HK-2 (cell line): Measurements from ENCODE around the gene CACNA2D2.
A peak's percentile ranks its signal among the peaks of the same experiment; 100 is the strongest.

Experiments
- DNase-seq: peaks from one replicate; pipeline ENCODE4 v3.0.0-alpha.2; 2018; ENCODE audit not compliant: unreplicated experiment

The CACNA2D2 gene

DNA sequence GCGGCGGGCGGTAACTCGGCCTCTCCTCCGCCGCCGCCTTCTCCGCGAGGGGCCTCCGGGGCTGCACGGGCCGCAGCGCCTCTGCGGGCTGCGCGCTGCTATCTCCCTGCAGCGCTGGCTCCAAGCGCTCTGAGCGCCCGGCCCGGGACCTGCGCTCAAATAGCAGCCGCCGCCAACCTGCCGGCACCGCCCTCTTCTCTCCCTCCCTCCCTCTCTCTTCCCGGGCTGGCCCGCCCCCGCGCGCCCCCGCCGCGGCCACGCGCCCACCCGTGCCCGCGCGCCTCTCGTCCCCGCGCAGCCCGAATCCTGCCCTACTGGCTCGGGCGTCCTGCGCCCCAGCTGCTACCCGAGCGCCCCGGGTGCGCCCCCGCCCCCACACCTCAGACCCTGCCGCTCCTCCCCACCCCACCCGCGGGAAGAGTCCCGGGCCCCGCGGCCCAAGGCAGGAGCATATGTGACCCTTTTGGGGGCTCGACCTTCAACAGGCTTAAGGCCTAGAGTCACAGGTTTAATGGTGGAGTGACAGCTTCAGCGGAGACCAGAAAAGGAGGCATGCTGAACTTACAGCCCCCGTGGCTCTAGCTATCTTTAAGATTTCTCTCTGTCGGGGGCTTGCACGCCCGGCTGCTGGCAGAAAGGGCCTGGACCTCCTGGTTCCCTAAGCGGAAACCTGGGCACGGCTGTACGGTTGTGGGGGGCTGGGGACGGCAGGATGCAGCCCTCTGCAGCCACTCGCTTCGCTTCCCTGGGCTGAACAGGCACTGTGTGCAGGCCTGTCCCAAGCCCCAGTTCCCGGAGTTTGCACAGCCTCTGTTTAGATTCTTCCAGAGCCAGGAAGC lies at the start of gene CACNA2D2:
CACNA2D2 (minus strand) TSS at position 131 of the 839 bp plus-strand sequence. CDS start 211 bp downstream, outside the sequence.
- DNase-seq, result no peak

DNA sequence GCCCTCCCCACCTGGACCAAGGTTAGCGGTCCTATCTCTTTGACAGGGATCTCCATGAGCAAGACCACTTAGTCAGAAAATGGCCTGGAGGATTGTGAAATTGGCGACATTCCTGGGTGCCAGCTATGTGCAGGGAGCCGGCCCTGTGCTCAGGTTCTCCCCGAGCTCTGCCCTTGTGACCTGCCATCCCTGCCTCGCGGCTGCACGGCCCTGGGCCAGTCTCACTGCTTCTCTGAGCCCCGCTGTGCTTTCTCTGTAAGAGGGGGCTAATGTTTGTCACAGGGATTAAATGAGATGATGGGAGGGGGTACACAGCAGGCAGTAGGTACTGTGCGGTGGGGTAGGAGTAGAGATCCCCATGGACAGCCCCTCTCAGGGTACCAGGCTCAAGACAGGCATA lies 49.2 kb upstream of the CACNA2D2 start:
- DNase-seq, result no peak

DNA sequence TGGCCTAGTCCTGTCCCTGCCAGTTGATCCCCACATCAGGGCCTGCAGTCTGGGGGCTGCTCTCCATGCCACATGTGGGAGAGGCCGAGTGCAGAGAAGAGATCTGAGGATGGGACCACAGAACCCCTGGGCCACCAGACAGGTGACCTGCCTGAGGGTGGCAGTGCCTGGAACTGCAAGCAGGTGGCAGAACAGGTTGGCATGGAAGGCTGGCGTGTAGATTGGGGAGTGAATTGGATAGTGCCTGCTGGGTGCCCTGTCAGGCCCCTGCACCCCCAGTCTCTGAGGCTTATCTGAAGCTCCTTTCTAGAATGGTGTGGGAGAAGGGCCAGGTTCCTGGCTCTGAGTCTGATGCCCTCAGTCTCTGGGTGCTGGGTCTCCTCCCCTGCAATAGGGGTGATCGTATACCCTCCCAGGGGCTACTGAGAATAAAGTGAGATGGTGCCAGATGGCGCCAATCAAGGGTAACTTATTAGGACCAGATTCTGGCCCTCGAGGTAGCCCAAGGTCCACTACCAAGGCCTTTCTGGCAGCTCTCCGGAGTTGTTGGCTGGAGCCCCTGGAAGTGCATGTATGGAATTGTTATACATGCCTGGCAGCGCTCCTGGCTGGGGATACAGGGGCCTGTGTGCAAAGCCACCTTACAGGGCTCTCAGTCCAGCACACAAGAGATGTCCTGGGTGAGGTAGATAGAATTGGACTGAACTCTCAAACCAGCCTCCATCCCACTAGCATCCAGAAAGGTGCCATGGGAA lies 48.4 kb upstream of the CACNA2D2 start:
- DNase-seq, result no peak

DNA sequence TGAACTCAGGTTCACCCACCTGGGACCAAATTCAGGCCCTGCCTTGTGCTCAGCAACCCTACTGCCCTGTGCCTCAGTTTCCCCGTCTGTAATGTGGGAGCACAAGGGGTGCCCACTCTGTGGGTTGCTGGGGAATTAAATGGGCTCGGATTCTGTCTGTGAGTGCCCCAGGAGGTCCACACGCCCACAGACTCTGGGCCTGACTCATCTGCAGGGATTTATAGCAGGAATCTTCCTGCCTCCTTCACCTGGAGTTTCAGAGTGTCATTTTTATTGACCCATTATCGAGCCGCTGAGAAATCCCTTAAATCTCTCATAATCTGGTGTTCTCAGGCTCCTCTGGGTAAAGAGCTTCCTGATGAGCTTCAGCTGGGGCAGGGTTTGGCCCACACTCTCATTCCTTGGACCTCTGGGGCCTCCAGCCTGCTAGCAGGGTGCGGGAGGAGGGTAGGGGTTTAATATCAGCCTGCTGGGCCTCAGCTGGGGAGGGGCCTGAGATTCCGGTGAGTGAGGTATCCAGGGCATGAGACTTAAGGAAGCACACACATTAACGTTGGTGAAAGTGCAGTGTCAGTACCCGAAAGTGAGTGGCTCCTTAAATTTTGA lies 47.7 kb upstream of the CACNA2D2 start:
- DNase-seq, result no peak

DNA sequence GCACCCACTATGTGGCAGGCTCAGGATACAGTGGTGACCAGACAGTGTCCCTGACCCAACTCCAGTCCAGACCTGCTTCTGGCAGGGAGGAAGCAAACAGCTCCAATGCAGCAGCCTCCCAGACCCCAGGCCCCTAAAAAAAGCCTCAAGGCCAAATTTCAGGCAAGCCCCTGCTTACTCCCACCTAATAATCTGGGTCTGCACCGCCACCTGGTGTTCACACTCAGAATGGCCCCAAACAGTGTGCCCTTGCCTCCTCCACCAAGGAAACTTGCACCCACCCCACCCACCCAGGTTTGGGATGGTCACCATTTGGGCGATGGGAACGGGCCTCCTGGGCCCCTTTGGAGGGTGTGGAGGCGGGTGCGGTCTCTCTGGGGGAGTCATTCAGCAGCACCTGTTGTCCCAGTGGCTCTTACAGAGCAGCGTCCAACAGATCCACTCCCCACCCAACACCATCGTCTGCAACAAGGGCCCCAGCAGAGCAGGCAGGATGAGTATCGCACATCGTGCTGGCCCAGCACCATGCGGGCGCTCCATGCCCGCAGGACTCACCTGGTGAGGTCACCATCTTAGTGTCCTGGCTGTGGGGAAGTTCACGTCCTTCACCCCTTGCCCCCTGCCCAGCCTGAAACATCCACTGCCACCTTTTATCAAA lies 46.8 kb upstream of the CACNA2D2 start:
- peak; percentile 43 for DNase-seq

DNA sequence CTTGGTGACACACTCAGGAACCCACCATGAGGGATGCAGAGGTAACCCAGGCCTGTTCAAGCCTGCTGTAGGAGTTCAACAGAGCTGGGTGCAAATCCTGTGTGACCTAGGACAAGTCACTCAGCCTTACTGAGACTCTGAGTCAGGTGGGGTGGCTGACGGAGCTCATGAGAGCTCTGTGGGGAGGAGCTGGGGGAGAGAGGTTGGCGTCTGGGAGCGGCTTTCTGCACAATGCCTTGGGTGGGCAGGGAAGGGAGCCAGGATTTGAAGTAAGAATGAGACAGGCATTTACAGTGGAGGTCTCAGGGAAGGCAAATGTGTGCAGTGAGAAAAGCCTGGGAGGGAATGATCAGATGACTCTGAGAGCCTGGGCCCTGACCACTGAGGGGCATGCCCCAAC lies 45.8 kb upstream of the CACNA2D2 start:
- no peak for DNase-seq

DNA sequence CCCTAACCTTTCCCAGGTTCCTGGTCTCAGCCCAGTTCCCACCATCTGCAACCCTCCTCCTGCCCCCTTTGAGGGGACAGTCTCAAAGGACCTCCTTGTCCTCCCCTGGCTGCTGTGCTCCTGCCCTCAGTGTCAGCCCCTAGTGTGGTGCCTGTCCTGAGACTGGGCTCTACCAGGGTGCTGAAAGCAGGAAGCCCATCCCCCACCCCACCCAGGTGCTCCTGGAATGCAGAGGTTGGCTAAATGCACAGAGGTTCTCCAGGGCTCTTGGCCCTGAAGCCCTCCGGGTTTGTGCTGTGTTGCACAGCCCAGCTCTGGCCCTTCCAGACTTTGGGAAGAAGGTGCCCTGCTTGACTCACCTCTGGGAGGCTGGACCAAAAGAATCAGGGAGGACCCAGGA lies 42.3 kb upstream of the CACNA2D2 start:
- DNase-seq, result no peak

DNA sequence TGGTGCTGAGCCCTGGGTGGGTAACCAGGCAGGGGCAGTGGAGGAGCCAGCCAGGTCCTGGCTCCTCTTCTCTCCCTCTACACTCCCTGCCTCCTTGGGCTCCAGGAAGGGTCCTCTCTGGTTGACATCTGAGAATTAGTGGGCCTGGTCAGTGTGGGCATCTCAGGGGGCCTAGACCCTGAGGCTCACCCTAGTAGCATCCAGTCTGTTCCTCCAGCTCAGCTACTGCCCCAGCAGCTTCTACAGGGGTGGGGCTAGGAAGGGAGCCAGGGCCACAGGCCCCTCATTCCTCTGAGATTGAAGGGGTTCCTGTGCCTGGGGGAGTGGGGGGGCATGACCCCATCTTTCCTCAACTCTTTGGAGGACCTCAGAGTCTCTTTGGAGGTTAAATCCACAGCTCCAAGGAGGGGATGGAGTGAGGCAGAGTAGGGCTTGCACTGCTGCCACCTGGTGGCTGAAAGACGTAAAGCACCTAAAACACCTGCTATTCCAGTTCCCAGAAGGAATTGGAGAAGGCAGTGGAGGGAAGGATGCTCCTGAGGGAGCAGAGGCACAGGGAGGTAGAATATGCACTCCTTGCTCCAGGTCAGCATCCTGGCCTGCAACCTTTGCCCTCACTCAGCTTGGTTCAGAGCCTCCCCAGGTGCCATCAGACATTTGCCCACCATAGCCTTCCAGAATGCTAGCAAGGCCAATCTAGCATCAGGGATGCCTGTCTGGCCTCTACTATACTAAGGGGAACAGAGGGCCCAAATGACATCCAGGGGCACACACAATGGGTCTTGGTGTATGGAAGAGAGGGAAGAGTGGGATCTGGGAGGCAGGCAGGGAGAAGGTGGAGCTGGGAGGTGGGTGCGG lies 39.0 kb upstream of the CACNA2D2 start:
- peak; percentile 62 for DNase-seq

DNA sequence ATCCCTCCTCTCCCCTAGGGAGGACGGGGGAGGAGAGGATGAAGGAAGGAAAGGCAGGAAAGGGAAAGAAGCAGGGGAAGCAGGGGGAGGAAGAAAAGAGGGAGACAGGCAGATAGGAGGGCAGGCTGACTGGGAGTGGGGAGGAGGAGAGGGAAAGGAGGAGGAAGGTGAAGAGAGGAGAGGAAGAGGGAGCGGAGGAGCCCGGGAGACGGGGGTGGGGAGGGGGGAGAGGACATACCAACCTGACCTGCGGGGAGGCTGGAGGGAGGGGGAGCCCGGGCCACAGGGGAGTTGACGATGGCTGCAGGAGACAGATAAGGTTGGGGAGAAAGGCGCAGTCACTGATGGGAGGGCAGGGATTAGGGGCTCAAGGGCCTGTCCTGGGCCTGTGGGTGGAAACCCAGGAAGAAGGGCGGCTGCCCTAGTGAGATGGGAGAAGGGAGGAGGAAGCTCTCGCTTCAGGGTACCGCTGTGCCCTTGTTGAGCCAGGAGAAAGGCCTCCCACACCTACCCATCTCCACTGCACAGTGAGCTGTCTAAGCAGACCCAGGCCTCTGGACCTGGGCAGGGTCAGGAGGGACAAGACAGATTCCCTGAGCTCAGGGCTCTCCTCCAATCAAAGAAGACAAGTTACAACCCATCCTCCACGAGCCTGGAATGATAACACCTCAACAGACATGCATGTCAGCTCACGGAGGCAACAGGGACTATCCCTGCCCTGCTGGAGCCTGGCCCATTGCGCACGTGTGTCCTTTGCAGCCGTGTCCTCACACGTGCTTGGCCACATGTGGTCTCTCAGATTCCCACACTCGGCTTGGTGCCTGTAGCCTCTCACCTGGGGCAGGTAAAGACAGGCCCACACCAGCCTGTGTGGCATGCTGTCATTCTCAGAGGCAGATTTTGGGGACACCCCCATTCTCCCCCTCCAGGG lies 36.2 kb upstream of the CACNA2D2 start:
- DNase-seq, result no peak

DNA sequence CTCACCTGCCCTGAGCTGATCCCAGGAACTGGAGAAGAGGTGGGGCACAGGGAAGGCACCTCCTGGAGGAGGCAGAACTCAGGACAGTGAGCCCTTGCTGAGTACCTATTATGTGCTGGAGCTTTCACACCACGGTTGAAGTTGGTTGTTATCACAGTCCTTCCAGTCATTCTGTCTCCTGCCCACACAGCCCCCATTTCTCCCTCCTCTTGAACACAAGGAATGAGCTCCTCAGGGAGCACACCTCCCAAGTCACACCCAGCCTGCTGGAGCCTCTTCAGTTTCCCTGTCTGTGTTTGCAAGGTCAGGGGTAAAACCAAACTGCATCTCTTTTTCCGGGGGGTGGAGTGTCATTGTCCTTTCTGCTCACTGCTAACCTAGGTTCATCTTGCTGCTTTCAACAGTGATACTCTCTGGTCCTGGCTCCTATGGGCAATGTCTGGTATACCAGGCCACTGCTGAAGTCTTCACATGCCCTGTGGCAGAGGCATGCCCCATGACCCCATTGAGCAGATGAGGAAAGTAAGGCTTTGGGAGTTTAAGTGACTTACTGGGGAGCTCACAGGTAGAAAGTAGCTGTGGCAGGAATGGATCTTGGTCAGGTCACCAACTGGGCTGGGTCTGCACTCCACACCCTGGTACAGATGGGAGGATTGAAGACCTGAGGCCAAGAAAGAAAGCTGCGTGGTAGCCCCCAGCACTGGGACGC lies 34.1 kb upstream of the CACNA2D2 start:
- DNase-seq, result no peak

DNA sequence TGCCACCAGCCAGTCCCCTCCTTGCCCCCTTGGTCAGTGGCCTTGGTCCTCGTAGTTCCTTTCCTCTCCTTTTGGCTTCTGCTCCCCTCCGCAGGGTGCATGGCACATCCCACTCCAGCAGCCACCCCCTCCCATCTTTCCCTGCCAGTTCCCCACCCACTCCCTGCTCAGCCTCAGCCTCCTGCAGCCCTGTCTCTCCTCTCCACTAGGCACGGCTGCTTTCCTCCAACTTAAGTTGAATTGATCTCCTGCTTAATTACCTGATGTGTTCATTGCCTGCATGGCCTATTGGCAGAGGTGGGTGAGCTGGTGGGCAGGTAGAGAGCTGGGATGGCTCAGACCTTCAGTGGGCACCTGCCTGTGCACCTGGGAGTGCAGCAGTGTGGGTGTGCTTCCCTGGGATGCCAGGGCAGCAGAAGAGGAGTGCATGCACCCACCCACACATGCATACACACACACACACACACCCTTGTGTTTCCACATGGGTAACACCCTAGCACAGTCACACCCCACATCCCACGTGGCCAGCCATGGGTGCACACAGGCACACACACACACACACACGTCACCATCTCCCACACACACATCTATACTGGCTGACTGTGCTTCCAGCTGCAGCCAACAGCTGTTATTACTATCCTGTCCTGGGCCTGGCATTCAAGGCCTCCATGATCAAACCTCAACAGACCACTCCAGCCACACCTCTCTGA lies 33.2 kb upstream of the CACNA2D2 start:
- no peak for DNase-seq

DNA sequence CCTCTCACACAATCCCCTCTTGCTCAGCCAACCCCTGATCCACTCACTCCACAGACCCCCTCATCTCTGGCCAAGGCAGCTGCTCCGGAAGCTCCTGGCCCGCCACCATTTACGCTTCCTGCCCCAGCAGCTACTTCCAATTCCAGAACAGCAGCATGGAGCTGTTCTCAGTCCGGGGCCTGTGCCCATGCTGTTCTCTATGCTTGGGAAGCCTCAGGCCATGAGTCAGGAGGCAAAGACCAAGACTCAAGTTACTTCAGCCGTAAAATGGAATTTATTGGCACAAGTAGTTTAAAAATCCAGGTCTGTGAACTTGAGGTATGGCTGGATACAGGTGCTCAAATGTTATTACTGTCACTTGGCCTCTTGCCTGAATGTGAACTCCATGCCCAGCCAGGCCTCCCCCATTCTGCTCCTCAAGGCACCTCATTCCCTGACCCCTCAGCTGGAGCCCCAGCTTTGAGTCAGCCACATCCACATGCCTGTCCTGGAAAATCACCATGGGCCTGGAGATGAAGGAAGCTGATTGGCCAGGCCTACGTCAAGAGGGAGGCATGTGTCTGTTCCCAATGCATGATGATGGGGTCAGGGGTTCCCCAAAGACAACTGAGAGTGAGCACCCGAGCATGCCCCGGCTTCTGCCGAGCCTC lies 31.4 kb upstream of the CACNA2D2 start:
- no peak for DNase-seq

DNA sequence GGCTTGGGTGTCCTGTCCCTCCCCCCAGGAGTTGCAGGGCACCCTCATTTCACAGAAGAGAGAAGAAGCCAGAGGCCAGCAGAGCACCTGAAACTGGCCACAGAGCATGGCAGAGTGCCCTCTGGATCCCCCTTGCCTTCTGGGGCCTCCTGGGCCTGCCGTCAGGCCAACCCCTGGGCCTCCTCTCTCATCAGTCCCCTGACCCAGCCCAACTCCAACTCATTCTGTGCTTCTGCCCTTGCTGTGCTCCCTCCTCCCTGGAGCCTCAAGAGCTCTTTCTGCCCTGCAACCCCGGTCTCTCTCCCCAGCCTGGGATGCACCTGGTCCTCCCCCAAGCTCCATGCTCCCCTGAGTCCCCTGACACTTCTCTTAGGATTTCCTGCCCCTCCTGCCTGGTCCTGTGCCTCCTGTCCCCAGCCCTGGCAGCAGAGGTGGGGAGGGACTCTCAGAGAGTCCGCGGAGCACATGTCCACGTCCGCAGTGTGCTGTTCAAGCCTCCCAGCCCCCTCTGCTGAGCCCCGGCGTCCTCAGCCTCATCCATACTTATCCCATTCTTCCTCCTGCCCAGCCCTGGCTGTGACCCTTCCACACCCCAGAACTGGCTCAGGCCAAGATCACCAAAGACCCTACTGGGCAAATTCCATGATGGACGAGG lies 30.5 kb upstream of the CACNA2D2 start:
- DNase-seq, result no peak

DNA sequence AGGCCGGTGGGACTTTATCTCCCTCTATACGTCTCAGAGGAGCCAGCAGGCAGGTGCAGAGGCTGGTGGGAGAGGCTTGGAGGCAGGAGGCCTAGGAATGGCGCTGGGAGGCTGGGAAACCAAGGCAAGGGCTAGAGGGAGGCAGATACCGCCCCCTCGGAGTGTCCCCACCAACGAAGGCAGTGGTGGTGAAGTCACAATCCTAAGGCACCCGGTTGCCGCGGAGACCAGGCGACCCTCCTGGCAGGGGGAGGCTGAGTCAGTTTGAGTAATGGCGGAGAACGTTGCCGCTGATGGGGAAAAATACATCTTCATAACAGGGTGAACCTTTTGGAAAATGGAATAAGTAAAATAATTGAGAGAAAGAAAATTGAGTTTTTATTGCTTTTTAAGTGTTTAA lies 29.9 kb upstream of the CACNA2D2 start:
- no peak for DNase-seq

DNA sequence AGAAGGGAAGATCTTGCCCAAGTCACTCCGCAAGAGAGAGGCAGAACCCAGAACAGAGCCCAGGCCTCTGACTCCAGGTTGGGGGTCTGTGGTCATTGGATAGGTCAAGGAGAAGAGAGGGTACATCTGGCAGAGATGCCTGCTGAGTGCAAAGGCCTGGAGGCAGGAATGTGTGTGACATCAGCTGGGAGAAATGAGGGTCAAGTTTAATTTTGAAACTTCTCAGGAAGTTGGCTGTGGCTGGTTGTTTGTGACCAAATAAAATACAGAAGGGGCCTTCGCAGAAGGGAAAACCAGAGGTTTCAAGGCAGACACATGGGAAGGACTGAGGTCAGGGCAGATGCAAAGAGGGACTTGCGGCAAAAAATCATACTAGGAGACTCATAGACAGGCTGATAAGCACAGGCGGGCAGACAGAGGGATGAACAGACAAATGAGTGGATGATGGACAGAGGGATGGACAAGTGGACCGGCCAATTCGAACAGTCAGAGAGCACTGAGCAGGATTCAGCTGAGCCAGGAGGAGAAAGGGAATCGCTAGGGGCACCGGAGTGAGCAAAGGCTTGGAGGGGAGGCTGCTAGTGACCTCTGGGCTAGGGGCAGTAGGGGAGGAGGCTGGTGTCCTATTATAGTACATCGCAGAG lies 28.8 kb upstream of the CACNA2D2 start:
- DNase-seq, result no peak

DNA sequence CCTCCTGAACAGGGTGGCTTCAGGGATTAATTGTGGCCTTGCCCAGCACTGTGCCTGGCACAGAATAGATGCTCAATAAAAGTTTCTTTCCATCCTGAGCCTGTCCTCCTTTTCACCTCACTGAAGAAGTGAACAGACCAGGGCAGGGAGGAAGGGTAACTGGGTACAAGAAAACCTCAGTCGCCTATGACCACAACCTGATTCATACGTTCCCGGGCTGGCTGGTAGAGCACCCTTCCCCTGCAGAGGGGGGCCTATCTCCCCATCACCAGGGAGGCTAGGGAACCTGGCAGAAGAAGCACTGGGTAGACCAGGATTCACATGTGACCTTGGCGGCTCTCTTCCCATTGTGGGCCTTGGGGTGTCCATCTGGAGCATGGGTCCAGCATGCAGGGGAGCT lies 27.8 kb upstream of the CACNA2D2 start:
- DNase-seq, result no peak
